Liver (tissue), 9 donors: ENCODE measurements around the gene TTC7B. TPM values are rescaled to one million over a fixed set of nuclear protein-coding genes. Genes with fewer than 3 reads are reported as not detected.

Source experiments
- DNase-seq: peaks from one replicate; pipeline ENCODE4 v3.0.0-alpha.2; 2017; ENCODE audit warnings: low spot score
- H3K27ac ChIP-seq, 2 donors: one replicate each; pipeline ENCODE4 v1.7.0; 2013; ENCODE audit warnings: inconsistent platforms in 2 of 2, low read length in 2 of 2, control low read depth in 1 of 2, low read depth in 1 of 2, mild to moderate bottlenecking in 1 of 2
- H3K27me3 ChIP-seq, 4 donors: one replicate each; pipeline versions ENCODE4 v1.6.1 to v1.7.0; 2013; ENCODE audit warnings: low read length in 3 of 4, inconsistent platforms in 1 of 4, mild to moderate bottlenecking in 1 of 4, moderate library complexity in 1 of 4; ENCODE audit not compliant: control insufficient read depth in 4 of 4, insufficient read depth in 4 of 4
- H3K36me3 ChIP-seq, 4 donors: one replicate each; pipeline versions ENCODE4 v1.6.1 to v1.7.0; 2013; ENCODE audit warnings: low read length in 3 of 4, mild to moderate bottlenecking in 3 of 4, low read depth in 1 of 4, moderate library complexity in 1 of 4; ENCODE audit not compliant: control insufficient read depth in 4 of 4, insufficient read depth in 3 of 4
- H3K4me1 ChIP-seq, 4 donors: one replicate each; pipeline versions ENCODE4 v1.6.1 to v1.7.0; 2013; ENCODE audit warnings: low read length in 3 of 4, mild to moderate bottlenecking in 3 of 4, moderate library complexity in 1 of 4; ENCODE audit not compliant: control insufficient read depth in 4 of 4, insufficient read depth in 4 of 4
- H3K4me3 ChIP-seq, 3 donors: one replicate each; pipeline versions ENCODE4 v1.6.1 to v1.7.0; 2013; ENCODE audit warnings: low read length in 3 of 3, control low read depth in 1 of 3, low read depth in 1 of 3, mild to moderate bottlenecking in 1 of 3
- H3K9ac ChIP-seq, 2 donors: one replicate each; pipeline ENCODE4 v1.7.0; 2013; ENCODE audit warnings: low read length in 2 of 2, mild to moderate bottlenecking in 2 of 2, moderate library complexity in 2 of 2, control low read depth in 1 of 2, low read depth in 1 of 2
- H3K9me3 ChIP-seq, 4 donors: one replicate each; pipeline versions ENCODE4 v1.6.1 to v1.7.0; 2013; ENCODE audit warnings: low read length in 3 of 4; ENCODE audit not compliant: control insufficient read depth in 4 of 4
- EGR1 ChIP-seq, 2 donors: IDR thresholded peaks; 2 replicates each; pipeline ENCODE4 v1.6.1; 2016 to 2018; ENCODE audit warnings: antibody characterized with exemption in 2 of 2, low read depth in 2 of 2
- FOXA1 ChIP-seq: IDR thresholded peaks from 2 replicates; pipeline ENCODE4 v1.6.1; 2016; ENCODE audit warnings: antibody characterized with exemption
- FOXA2 ChIP-seq: IDR thresholded peaks from 2 replicates; pipeline ENCODE4 v1.6.1; 2016; ENCODE audit warnings: antibody characterized with exemption
- GABPA ChIP-seq, 2 donors: IDR thresholded peaks in 1 of 2; conservative IDR thresholded peaks in 1 of 2; 2 replicates each; pipeline ENCODE4 v1.6.1; 2016; ENCODE audit warnings: antibody characterized with exemption in 2 of 2, mild to moderate bottlenecking in 1 of 2, moderate library complexity in 1 of 2
- HNF4A ChIP-seq, 2 donors: conservative IDR thresholded peaks; 2 replicates each; pipeline ENCODE4 v1.6.1; 2016; ENCODE audit warnings: antibody characterized with exemption in 2 of 2, mild to moderate bottlenecking in 2 of 2
- JUND ChIP-seq, 2 donors: IDR thresholded peaks; 2 replicates each; pipeline ENCODE4 v1.6.1; 2016; ENCODE audit warnings: antibody characterized with exemption in 2 of 2
- MAX ChIP-seq: IDR thresholded peaks from 2 replicates; pipeline ENCODE4 v1.6.1; 2016; ENCODE audit warnings: antibody characterized with exemption
- NR2F2 ChIP-seq: IDR thresholded peaks from 2 replicates; pipeline ENCODE4 v1.6.1; 2016; ENCODE audit warnings: antibody characterized with exemption
- RAD21 ChIP-seq, 2 donors: IDR thresholded peaks; 2 replicates each; pipeline ENCODE4 v1.6.1; 2016; ENCODE audit warnings: antibody characterized with exemption in 2 of 2, mild to moderate bottlenecking in 2 of 2
- RXRA ChIP-seq, 2 donors: IDR thresholded peaks; 2 replicates each; pipeline ENCODE4 v1.6.1; 2017 to 2018; ENCODE audit warnings: antibody characterized with exemption in 2 of 2, mild to moderate bottlenecking in 1 of 2
- SP1 ChIP-seq: IDR thresholded peaks from 2 replicates; pipeline ENCODE4 v1.6.1; 2018; ENCODE audit warnings: antibody characterized with exemption, mild to moderate bottlenecking
- YY1 ChIP-seq: IDR thresholded peaks from 2 replicates; pipeline ENCODE4 v1.6.1; 2016; ENCODE audit warnings: antibody characterized with exemption, mild to moderate bottlenecking
- WGBS: extraction: QIAGEN DNeasy Blood & Tissue Kit; methylation state at CpG from one replicate; pipeline ENCODE4 v1.1.7; 2013; 5-methylcytosine and 5-hydroxymethylcytosine counted together
- polyA plus RNA-seq, 2 donors: library from polyadenylated mRNA; stranded (reverse) in 1 of 2; unstranded in 1 of 2; fragments of 200-250 nt in 1 of 2; fragments of >200 nt in 1 of 2; fragmentation: Nextera tagmentation in 1 of 2; extraction: Ambion mirVana in 1 of 2; gene quantifications; one replicate each; pipeline versions ENCODE4 v1.2.1 to v1.2.3, GENCODE V29; 2013 to 2015
- total RNA-seq, 2 donors: library from RNA; depleted of rRNA; stranded (reverse); fragments of >200 nt; gene quantifications; one replicate each; pipeline ENCODE4 v1.2.3, GENCODE V29; 2014
- TF ChIP-seq, protein P1 (sequence below): fragments of 150-350 bp; IDR thresholded peaks from 2 replicates; pipeline ENCODE4 v1.5.1; 2017; ENCODE audit warnings: improper control_type of control experiment, low read depth, low read length; ENCODE audit not compliant: missing input control
- TF ChIP-seq, protein P2 (sequence below): IDR thresholded peaks from 2 replicates; pipeline ENCODE4 v1.6.1; 2016; ENCODE audit warnings: antibody characterized with exemption
- TF ChIP-seq, protein P3 (sequence below): IDR thresholded peaks from 2 replicates; pipeline ENCODE4 v1.6.1; 2016; ENCODE audit warnings: antibody characterized with exemption
- TF ChIP-seq, protein P4 (sequence below): IDR thresholded peaks from 2 replicates; pipeline ENCODE4 v1.6.1; 2016; ENCODE audit warnings: antibody characterized with exemption, mild to moderate bottlenecking
- donor health status: healthy.
- donor health status: healthy.
- donor health status: healthy.
- donor health status: healthy.
- donor health status: healthy.

The TTC7B gene
- total and polyA plus RNA-seq, 4 donors, result 9.1 to 31.0 (median 12.5) TPM

- TF ChIP-seq EGR1 (IDR thresholded peaks at IDR 0.05; ENCODE audit: low read depth in 2 of 2) (no peak), NR2F2 (no peak), HNF4A (conservative IDR thresholded peaks at IDR 0.05) (no peak), YY1 (no peak), SP1 (no peak), RAD21 (IDR thresholded peaks at IDR 0.05) (no peak), MAX (no peak), FOXA2 (no peak), JUND (IDR thresholded peaks at IDR 0.05) (no peak)
Observed at GRCh38 chr14:90626550-90626949, 189.7 kb downstream of the TTC7B start (continued).

DNA sequence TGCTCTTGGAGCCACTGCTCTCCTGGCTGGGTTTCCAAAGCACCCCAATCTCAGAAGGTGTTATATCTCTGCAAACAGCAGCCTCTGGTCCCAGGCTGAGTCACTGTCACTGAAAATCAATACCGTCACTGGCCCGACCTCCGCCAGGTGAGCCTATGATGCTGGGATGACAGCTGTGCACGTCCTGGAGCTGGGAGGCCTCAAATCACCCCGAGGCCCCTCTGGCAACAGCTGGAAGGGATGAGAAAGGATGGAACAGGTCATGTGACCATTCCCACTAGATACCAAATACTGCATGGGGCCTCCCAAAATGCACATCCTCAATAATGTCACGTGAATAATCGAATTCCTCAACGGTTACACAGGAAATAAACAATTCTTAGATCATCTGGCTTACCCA is 190.8 kb downstream of the TTC7B start:
- no peak overlapping the region for H3K27ac ChIP-seq
- H3K36me3 ChIP-seq, result peaks cover 0 to 4% (median 0%) of the 10 kb centered on the region in 4 donors
- peaks cover 0 to 3% (median 0%) of the 10 kb centered on the region in 4 donors for H3K4me1 ChIP-seq
- H3K4me3 ChIP-seq, result no peak overlapping the region
- no peak for TF ChIP-seq HNF4A (conservative IDR thresholded peaks at IDR 0.05)
- TF ChIP-seq, protein P1, sequence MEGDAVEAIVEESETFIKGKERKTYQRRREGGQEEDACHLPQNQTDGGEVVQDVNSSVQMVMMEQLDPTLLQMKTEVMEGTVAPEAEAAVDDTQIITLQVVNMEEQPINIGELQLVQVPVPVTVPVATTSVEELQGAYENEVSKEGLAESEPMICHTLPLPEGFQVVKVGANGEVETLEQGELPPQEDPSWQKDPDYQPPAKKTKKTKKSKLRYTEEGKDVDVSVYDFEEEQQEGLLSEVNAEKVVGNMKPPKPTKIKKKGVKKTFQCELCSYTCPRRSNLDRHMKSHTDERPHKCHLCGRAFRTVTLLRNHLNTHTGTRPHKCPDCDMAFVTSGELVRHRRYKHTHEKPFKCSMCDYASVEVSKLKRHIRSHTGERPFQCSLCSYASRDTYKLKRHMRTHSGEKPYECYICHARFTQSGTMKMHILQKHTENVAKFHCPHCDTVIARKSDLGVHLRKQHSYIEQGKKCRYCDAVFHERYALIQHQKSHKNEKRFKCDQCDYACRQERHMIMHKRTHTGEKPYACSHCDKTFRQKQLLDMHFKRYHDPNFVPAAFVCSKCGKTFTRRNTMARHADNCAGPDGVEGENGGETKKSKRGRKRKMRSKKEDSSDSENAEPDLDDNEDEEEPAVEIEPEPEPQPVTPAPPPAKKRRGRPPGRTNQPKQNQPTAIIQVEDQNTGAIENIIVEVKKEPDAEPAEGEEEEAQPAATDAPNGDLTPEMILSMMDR, result no peak
- TF ChIP-seq, protein P2, sequence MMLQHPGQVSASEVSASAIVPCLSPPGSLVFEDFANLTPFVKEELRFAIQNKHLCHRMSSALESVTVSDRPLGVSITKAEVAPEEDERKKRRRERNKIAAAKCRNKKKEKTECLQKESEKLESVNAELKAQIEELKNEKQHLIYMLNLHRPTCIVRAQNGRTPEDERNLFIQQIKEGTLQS, result no peak
- no peak for TF ChIP-seq RXRA (IDR thresholded peaks at IDR 0.05)
- TF ChIP-seq, protein P3, sequence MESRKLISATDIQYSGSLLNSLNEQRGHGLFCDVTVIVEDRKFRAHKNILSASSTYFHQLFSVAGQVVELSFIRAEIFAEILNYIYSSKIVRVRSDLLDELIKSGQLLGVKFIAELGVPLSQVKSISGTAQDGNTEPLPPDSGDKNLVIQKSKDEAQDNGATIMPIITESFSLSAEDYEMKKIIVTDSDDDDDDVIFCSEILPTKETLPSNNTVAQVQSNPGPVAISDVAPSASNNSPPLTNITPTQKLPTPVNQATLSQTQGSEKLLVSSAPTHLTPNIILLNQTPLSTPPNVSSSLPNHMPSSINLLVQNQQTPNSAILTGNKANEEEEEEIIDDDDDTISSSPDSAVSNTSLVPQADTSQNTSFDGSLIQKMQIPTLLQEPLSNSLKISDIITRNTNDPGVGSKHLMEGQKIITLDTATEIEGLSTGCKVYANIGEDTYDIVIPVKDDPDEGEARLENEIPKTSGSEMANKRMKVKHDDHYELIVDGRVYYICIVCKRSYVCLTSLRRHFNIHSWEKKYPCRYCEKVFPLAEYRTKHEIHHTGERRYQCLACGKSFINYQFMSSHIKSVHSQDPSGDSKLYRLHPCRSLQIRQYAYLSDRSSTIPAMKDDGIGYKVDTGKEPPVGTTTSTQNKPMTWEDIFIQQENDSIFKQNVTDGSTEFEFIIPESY, result no peak
- no peak for TF ChIP-seq EGR1 (IDR thresholded peaks at IDR 0.05; ENCODE audit: low read depth in 2 of 2)
- no peak for TF ChIP-seq GABPA (IDR thresholded peaks at IDR 0.05 in 1 of 2, conservative IDR thresholded peaks at IDR 0.05 in 1 of 2)
- TF ChIP-seq FOXA2, result no peak
- TF ChIP-seq, protein P4, sequence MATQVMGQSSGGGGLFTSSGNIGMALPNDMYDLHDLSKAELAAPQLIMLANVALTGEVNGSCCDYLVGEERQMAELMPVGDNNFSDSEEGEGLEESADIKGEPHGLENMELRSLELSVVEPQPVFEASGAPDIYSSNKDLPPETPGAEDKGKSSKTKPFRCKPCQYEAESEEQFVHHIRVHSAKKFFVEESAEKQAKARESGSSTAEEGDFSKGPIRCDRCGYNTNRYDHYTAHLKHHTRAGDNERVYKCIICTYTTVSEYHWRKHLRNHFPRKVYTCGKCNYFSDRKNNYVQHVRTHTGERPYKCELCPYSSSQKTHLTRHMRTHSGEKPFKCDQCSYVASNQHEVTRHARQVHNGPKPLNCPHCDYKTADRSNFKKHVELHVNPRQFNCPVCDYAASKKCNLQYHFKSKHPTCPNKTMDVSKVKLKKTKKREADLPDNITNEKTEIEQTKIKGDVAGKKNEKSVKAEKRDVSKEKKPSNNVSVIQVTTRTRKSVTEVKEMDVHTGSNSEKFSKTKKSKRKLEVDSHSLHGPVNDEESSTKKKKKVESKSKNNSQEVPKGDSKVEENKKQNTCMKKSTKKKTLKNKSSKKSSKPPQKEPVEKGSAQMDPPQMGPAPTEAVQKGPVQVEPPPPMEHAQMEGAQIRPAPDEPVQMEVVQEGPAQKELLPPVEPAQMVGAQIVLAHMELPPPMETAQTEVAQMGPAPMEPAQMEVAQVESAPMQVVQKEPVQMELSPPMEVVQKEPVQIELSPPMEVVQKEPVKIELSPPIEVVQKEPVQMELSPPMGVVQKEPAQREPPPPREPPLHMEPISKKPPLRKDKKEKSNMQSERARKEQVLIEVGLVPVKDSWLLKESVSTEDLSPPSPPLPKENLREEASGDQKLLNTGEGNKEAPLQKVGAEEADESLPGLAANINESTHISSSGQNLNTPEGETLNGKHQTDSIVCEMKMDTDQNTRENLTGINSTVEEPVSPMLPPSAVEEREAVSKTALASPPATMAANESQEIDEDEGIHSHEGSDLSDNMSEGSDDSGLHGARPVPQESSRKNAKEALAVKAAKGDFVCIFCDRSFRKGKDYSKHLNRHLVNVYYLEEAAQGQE, result no peak
- no peak for TF ChIP-seq SP1
- no peak for TF ChIP-seq FOXA1
- TF ChIP-seq NR2F2, result no peak
- H3K9me3 ChIP-seq, result no peaks in the 10 kb centered on the region
- DNase-seq, result no peak
- 83% methylated on average over 8 of the region's 8 CpGs for WGBS
- H3K9ac ChIP-seq, result no peak overlapping the region
- no peaks in the 10 kb centered on the region for H3K27me3 ChIP-seq
